Putamen (tissue), 1 donor: ENCODE measurements around the gene PECR.
A peak's percentile ranks its signal among the peaks of the same experiment; 100 is the strongest.
"Not testable (repeated sequence)": the region's sequence is repeated elsewhere in the genome, so short reads cannot be mapped to it uniquely, and the experiment has no call there.

ENCODE experiments used
- DNase-seq: peaks from one replicate; pipeline ENCODE4 v3.0.0-alpha.2; 2016; ENCODE audit warnings: low spot score

The PECR gene

DNA sequence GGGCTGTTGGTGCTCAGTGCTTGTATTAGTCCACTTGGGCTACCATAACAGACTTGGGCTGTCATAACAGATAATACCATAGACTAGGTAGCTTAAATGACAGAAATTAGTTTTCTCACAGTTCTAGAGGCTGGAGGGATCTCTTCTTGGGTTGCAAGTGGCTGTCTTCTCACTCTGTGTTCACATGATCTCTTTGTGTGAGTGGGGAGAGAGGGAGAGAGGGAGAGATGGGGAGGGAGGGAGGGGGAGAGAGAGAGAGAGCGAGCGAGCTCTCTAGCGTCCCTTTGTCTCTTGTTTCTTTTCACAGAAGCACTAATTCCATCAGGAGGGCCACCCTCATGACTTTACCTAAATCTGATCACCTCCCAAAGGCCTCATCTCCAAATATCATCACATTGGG, 23.1 kb upstream of the PECR start:
- peak; percentile 40 for DNase-seq

DNA sequence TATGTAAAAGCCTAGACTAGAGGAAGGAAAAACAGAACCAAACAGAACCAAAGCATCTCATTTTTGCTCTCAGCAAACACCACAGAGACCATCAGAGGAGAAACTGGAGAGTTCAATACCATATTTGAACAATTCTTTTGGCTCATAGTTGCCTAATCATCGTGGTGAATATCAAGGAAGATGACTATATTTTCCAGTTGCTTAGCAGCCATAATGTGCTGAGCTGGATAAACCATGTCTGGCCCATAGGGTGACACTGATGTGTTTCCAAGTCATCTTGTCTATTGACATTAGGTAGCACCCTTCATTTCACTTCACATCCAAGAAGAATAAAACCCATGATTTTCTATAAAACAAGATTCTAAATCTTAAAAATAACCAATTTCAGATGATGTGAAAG, 21.6 kb upstream of the PECR start:
- DNase-seq: no peak

- DNase-seq: no peak
These were observed 19.5 kb upstream of the PECR start for GRCh38 chr2:216101109-216101508.

DNA sequence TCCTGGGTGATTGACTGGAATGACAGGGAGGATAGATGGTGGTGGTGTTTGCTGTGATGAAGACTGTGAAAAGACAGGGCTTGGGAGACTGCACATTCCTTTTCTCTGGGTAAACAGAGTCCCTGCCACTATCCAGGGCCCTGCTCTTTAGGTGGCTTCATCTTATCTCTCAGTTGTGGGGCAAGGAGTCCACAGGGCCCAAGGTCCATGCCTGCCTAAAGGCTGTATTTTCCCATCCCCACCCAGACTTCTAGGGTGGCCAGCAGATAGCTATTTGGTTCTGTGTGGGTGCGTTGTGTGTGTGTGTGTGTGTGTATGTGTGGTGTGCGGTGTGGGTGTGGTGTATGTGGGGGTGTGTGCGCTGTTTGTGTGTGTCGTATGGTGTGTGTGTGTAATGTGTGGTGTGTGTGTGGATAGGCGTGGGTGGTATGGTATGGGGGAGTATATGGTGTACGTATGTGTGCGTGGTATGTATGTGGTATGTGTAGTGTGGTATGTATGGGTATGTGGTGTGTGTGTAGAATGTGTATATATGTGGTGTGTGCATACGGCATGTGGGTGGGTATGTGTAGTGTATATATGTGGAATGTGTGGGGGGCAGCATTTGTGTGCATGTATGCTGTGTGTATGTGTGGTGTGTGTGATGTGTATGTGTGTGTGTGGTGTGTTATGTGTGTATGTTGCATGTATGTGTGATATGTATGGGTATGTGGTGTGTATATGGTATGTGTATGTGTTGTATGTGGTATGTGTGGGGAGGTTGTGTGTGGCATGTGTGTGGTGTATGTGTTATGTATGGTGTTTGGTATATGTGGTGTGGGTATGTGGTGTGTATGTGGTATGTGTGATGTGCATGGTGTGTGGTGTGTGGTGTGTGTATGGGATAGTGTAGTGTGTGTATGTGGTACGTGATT, 17.1 kb upstream of the PECR start:
- DNase-seq: no peak

GRCh38 chr2:216094701-216095100, 13.1 kb upstream of the PECR start:
- no peak for DNase-seq

- no peak for DNase-seq
These were observed 11.0 kb upstream of the PECR start for GRCh38 chr2:216092646-216093045.

GRCh38 chr2:216090369-216090786, 8.8 kb upstream of the PECR start:
- no peak for DNase-seq

- no peak for DNase-seq
These were observed 4.7 kb upstream of the PECR start for GRCh38 chr2:216086207-216086893.

DNA sequence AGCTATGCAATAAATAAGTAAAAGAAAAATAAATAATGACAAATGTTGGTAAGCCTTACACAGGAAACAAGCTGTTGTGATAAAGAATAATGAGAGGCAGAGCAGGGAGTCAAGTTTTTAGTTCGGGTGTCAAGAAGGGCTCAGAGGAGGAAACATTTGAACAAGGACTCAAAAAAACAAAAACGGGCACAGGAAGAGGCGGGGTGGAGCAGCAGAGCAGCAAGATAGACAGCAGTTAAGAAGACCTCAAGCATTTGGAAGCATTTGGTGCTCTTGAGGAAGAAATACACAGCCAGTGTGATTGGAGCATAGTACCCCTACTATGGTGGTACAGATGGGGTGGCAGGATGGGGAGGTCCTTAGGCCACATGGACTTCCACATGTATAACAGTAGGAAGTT, 2.9 kb upstream of the PECR start:
- DNase-seq: no peak

- DNase-seq: no peak
These were observed 2.1 kb upstream of the PECR start for GRCh38 chr2:216083464-216084281.

- peak; percentile 16 for DNase-seq
These were observed 1.2 kb upstream of the PECR start for GRCh38 chr2:216082805-216083204.

DNA sequence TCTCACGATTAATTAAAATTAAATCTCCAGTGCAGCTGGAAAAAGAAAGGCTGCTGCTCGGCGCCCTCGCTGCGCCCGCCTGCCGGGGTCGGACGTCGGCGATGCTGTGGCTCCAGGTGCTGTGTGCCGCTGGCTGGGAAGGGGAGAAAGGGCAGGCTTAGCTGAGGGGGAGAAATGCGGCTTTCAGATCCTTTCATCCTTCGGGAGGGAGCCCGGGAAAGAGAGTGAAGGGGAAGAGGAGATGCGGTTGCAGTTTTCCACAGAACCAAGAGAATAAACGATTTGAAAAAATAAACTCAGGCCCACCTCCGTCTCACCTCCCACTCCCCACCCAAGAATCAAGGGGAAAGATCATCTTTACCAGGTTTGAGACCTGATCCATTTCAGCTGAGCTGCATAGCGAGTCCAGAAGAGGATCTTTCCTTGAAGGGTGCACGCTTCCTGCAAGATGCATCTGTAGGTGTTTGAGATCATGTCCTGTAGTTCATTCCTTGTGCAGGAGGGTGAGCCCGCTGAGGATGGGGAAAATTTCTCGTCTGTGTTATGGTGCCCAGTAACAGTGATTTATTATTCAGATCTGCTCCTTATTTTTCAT, 605 bp upstream of the PECR start:
- peak; percentile 7 for DNase-seq

- no peak for DNase-seq
These were observed 597 bp downstream of the PECR start for GRCh38 chr2:216081012-216081411.

DNA sequence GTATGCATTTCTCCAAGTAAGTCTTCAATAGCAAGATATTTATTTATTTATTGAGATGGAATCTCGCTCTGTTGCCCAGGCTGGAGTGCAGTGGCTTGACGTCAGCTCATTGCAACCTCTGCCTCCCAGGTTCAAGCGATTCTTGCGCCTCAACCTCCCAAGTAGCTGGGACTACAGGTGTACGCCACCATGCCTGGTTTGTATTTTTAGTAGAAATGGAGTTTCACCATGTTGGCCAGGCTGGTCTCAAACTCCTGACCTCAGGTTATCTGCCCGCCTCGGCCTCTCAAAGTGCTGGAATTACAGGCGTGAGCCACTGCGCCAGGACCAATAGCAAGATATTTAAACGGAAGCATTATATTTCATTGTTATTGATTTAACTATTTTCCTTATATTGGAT, 1.6 kb downstream of the PECR start:
- DNase-seq: not testable (repeated sequence)

GRCh38 chr2:216078776-216079175, 2.8 kb downstream of the PECR start:
- no peak for DNase-seq

- no peak for DNase-seq
These were observed 5.8 kb downstream of the PECR start for GRCh38 chr2:216075510-216076485.

- DNase-seq: no peak
These were observed 6.8 kb downstream of the PECR start for GRCh38 chr2:216074794-216075193.

DNA sequence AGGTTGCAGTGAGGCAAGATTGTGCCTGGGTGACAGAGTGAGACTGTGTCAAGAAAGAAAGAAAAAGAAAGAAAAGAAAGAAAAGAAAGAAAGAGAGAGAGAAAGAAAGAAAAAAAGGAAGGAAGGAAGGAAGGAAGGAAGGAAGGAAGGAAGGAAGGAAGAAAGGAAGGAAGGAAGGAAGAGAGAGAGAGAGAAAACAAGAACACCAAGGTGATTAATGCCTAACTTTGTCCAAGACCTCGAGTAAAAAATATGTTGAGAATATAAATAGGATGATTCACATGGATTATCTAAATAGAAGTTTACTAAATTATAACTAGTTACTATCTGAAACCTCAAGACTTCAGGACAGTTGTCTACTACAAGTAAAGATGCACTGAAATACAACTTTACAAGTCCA, 7.2 kb downstream of the PECR start:
- no peak for DNase-seq

DNA sequence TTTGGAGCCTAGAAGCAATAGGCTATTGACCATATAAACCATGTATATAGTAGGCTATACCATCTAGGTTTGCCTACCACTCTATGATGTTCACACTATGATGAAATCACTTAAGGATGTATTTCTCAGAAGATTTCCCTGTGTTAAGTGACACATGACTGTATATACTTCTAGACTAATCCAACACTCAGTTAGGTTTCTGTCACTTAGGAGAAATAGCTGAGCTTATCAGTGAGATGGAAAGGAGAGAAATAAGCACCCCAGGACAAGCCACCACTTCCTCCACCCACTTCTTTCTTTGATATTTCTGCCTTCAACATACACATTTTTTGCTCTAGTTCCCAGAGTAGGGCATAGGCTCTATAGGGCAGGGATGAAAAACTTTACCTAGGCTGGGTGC, 7.8 kb downstream of the PECR start:
- DNase-seq: no peak

- no peak for DNase-seq
These were observed 9.1 kb downstream of the PECR start for GRCh38 chr2:216072473-216072872.
